Activated CD4-positive, alpha-beta T cell treated with anti-CD3 and anti-CD28 coated beads, Interleukin-2, amount 10 ng/mL, durations not matched to agents 24 days and 14 days (primary cell): Measurements from ENCODE around the gene HDAC10. TPM values are rescaled to one million over a fixed set of nuclear protein-coding genes. Genes with fewer than 3 reads are reported as not detected.

Experiments used
- DNase-seq: peaks from one replicate; pipeline ENCODE4 v3.0.0; 2022
- H3K27ac Mint-ChIP-seq: one replicate; pipeline ENCODE4 v1.8.0; 2022; ENCODE audit warnings: mild to moderate bottlenecking, mixed read lengths
- H3K27me3 Mint-ChIP-seq: one replicate; pipeline ENCODE4 v1.8.0; 2022; ENCODE audit warnings: mixed read lengths
- H3K36me3 Mint-ChIP-seq: one replicate; pipeline ENCODE4 v1.8.0; 2022; ENCODE audit warnings: low read depth, mild to moderate bottlenecking, mixed read lengths
- H3K4me1 Mint-ChIP-seq: one replicate; pipeline ENCODE4 v1.8.0; 2021; ENCODE audit warnings: mixed read lengths
- H3K4me3 Mint-ChIP-seq: one replicate; pipeline ENCODE4 v1.8.0; 2022; ENCODE audit warnings: mild to moderate bottlenecking, moderate library complexity, mixed read lengths
- H3K9me3 Mint-ChIP-seq: one replicate; pipeline ENCODE4 v1.8.0; 2021; ENCODE audit warnings: mixed read lengths
- intact Hi-C: fragments of 100-400 bp; cut with micrococcal nuclease; formaldehyde crosslinking; loops from one replicate; pipeline ENCODE4 v1.15.1; 2023
- total RNA-seq: library from RNA; stranded (reverse); gene quantifications from 2 replicates; pipeline ENCODE4 v1.2.3, GENCODE V29; 2022

The HDAC10 gene, protein sequence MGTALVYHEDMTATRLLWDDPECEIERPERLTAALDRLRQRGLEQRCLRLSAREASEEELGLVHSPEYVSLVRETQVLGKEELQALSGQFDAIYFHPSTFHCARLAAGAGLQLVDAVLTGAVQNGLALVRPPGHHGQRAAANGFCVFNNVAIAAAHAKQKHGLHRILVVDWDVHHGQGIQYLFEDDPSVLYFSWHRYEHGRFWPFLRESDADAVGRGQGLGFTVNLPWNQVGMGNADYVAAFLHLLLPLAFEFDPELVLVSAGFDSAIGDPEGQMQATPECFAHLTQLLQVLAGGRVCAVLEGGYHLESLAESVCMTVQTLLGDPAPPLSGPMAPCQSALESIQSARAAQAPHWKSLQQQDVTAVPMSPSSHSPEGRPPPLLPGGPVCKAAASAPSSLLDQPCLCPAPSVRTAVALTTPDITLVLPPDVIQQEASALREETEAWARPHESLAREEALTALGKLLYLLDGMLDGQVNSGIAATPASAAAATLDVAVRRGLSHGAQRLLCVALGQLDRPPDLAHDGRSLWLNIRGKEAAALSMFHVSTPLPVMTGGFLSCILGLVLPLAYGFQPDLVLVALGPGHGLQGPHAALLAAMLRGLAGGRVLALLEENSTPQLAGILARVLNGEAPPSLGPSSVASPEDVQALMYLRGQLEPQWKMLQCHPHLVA
- total RNA-seq: 62.2 and 64.6 TPM in 2 replicates

DNA sequence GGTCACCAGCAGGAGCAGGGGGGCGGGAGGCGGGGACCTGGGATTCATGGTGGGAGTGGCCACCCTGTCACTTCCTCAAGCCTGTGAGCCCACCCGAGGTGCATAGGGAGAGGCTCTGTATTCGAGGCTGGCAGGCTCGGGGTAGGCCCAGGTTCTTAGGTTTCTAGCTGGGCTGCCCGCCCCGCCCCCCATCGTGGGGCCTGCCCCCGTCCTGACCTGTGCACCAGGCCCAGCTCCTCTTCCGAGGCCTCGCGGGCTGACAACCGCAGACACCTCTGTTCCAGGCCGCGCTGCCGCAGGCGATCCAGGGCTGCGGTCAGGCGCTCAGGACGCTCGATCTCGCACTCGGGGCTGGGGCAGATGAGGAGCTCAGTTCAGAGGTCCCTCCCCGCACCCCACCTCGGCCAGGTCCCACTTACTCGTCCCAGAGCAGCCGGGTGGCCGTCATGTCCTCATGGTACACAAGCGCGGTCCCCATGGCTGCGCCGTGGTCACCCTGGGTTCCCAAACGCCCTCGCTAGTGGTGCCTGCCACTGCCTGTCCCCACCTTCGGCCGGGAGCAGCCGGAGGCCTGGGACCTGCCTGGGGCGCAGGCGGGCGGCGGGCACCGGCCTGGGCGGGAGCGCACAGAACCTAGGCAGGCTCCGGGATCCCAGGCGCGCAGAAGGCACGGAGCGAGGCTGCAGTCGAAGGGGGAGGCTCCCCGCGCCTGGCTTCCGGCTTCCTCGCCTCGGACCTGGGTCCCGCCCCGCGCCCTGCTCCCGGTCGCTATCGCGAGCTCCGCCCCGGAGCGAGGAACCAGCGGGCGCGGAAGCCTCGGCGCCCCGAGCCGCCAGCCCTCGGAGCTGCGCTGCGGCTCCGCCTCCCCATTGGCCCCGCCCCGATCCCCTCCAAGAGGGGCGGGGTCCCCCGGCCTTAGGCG, at the start of gene HDAC10:
Gene HDAC10 (minus strand): TSS at position 711 of the 922 bp plus-strand sequence. CDS start 233 bp downstream, at position 478.
- peak within 1 kb of the TSS; percentile 80 for H3K27ac Mint-ChIP-seq
- peaks cover 8% of the 10 kb centered on the region for H3K36me3 Mint-ChIP-seq
- intact Hi-C loops: loop anchor here (2.0 to 5.0 kb wide), 5 partner anchors 20 to 441 kb away; partner anchors contain the start of genes DENND6B, LMF2, MAPK11 and NCAPH2
- peaks cover 3% of the 10 kb centered on the region for H3K4me1 Mint-ChIP-seq
- peak within 1 kb of the TSS; percentile 84 for H3K4me3 Mint-ChIP-seq
- H3K27me3 Mint-ChIP-seq: no peaks in the 10 kb centered on the region
- peak; percentile 96 for DNase-seq
- no peaks in the 10 kb centered on the region for H3K9me3 Mint-ChIP-seq

DNA sequence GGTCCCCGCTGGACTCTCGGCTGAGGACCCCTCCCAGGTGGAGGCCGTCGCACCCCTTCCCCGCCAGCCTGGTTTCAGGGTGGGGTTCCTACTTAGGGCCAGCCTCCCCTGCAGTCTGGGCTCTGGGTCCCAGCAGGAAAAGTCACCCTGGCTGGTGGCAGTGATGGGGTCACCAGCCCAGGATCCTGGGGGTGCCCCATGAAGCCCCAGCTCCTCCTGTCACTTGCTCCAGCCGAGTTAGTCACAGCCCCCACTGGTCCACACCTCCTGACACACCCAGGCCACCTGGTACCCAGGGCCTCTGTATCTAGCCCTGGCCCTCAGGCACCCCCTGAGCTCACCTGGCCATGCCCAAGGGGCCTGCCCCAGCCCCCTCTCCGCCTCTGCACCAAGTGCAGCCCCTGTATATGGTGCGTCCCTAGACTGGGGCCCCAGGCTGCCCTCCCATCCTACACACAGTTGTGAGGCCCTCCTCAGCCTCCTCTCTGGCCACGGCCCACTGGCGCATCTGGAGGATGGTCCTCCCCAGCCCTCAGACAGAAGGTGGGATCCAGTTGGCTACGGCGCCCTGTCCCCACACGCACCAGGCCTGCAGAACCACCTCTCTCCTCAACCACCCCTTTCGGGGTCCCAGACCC, 49.7 kb upstream of the HDAC10 start:
- no peak for DNase-seq
- Mint-ChIP-seq H3K36me3 (no peaks in the 10 kb centered on the region), H3K4me3 (no peak overlapping the region), H3K9me3 (no peaks in the 10 kb centered on the region), H3K27me3 (peaks cover 13% of the 10 kb centered on the region), H3K4me1 (peaks cover 1% of the 10 kb centered on the region), H3K27ac (no peak overlapping the region)
- intact Hi-C loops: no loop called here

DNA sequence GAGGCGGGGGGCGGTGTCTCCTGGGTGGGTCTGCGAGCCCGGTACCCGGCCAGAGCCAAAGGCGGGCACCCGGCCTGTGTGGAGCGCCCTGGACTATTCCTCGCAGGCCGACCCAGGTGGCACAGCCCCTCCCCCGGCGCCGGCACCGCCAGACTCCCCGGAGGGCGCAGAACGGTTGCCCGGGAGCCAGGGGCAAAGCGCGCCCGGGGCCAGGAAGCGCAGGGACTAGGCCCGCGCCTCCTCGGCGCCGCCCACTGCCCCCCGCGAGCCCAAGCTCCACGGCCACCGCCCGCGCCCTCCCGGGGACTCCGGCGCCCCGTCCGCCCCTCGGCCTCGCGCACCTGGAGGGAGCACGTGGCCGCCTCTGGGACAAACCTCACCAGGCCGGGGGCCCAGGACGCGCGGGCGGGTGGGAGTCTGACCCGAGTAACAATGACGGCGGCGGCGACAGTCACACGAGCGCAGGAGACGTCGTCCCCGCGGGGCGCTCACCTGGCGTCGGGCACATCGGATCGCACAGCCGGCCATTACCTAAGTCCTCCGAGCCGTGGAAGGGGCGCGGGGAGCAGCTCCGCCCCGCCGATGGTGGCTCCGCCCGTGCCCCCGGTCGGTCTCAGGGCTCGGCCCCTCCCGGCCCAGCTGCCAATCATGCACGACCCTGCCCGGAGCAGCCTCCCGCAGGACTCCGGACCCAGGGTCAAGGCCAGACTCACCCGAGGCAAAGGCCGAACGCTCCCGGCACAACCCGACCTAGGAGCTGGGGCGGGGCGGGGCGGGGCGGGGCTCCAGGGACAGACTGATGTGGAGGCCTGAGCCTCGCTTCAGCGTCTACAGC, 48.9 kb upstream of the HDAC10 start:
- Mint-ChIP-seq H3K36me3 (no peaks in the 10 kb centered on the region), H3K4me1 (no peaks in the 10 kb centered on the region), H3K27ac (no peak overlapping the region), H3K4me3 (no peak overlapping the region), H3K27me3 (peaks cover 13% of the 10 kb centered on the region), H3K9me3 (no peaks in the 10 kb centered on the region)
- intact Hi-C loops: no loop called here
- no peak for DNase-seq

DNA sequence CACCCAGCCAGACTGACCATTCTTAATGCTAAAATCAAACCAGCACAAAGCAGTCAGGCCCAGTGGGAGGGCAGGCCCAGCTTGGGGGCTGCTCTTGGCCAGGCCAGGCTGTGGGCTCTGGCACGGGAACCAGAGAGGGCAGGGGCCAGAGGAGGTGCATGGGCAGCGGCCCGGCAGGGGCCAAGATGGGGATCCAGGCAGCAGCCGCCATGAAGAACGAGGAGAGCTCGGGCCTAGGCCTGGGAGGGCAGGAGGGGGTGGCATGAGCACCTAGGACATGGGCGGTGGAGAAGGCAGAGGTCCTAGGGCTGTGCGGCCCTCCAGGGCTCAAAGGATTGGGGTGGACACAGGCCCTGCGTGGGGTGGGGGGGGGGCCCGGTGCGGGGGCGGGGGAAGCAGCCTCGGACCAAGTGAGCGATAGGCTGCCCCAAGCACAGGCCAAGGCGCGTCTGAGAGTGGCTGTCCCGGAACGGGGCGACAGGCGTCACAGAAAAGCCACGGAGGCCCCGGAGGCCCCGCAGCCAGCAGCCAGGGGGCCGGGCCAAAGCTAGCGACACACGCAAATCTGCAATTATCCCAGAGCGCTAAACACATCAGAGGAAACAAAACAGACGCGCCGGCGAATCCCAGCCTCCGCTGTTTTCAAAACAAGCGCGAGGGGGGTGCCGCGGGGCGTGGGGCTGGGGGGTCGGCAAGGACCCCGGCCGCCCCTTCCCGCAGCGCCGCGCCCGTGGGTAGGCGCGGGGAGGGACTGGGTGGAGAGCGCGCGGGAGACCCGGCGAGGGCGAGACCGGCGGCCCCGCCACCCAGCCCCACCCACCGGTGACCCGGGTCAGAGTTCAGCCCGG, 48.1 kb upstream of the HDAC10 start:
- Mint-ChIP-seq H3K27ac (no peak overlapping the region), H3K9me3 (no peaks in the 10 kb centered on the region), H3K27me3 (peaks cover 13% of the 10 kb centered on the region), H3K36me3 (no peaks in the 10 kb centered on the region), H3K4me1 (no peaks in the 10 kb centered on the region), H3K4me3 (no peak overlapping the region)
- no peak for DNase-seq
- intact Hi-C loops: no loop called here

DNA sequence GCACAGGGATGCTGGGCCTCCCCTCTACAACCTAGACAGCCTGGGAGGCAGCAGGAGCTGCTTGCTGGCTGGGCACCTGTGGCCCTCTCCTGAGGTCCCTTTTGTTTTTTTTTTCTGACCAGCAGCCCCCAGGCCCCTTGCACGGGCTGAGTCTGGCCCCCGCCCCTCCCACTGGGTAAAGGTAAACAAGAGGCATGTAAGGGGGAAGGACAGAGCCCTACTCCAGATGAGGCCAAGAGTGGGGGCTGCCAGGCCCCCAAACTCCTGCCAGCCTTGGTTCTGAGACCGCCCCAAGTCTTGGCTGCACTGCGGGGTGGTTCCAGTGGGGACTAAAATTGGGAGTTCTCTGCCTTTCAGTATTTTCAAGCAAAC, 47.2 kb upstream of the HDAC10 start:
- no peak overlapping the region for H3K4me3 Mint-ChIP-seq
- intact Hi-C loops: no loop called here

DNA sequence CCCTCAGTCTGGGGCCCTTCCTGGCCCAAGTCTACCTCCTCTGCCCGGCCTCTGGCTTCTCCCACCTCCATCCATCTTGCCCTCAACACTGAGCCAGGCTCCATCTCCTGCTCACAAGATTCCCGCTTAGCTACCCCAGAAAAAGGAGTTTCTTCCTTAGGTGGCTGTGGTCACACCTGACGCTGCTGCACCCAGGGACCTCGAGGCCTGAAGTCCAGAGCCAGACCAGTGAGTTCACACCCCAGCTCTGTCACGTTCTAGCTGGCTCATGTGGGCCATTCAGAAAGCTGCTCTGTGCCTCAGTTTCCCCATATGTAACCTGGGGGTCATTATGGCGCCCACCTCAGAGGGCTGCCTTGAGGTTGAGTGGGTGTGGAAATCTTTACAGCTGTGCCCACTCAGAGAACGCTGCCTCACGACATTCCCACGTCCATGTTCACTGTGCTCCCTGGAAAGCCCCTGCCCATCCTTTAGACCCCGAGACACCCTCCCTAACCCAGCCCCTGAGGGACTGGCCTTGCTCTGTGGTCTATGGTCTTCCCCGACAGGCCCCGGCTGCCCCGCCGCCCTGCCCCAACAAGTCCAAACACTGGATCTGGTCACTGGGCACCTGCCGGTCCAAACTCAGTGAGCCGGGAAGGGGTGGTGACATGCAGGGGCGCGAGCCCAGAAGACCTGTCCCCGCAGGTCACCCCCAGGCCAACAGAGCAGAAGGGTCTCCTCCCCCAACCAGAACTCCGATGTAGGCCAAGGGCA, 46.6 kb upstream of the HDAC10 start:
- DNase-seq: no peak
- Mint-ChIP-seq H3K4me3 (no peak overlapping the region), H3K4me1 (peaks cover 4% of the 10 kb centered on the region), H3K9me3 (no peaks in the 10 kb centered on the region), H3K27ac (no peak overlapping the region), H3K36me3 (no peaks in the 10 kb centered on the region), H3K27me3 (peaks cover 16% of the 10 kb centered on the region)
- intact Hi-C loops: no loop called here

More for the DNA sequence above, 47.2 kb upstream of the HDAC10 start:
- Mint-ChIP-seq H3K27ac (no peak overlapping the region), H3K36me3 (no peaks in the 10 kb centered on the region), H3K4me1 (no peaks in the 10 kb centered on the region), H3K27me3 (peaks cover 13% of the 10 kb centered on the region), H3K9me3 (no peaks in the 10 kb centered on the region)
- no peak for DNase-seq

DNA sequence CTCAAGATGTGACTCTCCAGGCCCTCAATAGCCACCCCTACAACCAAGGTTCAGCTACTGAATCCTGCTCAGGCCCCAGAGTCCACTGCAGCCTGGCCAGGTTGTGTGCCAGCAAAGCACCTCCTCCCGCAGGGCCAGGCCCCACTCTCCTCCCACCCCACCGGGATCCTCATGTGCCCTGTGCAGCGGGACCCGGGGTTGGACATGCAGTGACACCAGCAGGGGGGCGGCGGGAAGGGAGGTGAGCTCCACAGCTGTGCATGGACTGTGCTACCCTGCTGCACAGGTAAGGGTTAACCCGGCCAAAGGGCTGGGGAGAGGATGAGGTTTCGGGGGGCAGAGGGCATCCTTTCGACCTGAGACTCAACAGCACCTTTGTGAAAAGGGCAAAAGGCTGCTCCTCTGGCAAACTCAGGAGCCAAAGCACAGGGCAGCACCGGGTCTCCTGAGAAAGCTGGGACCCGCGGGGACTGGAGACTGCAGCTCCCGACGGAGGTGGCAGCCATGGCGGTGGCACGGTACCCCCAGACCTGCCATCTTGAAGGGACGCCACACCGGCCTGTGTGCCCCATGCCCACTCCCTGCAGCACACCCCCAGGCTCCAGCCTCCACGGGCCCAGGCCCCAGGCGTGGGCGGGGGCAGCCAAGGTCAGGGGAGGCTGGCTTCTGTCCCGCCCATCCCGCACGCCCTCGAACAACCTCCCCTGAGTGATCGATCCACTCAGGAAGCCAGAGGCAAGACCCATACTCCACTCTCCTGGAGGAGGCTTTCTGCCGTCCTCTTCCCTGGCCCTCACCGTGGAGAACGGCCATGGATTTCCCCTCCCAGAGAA, 45.8 kb upstream of the HDAC10 start:
- no peak overlapping the region for H3K27ac Mint-ChIP-seq
- intact Hi-C loops: no loop called here

DNA sequence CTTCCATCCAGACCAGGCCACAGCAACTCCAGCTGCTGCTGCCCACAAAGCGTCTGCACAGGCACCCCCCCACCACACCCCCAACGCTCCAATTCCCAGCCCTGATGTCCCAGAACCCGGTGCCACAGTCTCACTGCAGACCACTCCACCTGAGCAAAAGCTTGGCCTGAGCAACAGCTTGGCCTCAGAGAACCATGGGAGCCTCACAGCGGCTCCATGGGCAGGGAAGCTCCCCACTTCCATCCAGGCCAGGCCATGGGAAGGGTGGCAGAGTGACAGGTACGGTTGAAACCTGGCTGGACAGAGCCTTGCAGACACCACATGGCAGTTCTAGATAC, 43.2 kb upstream of the HDAC10 start:
- no peaks in the 10 kb centered on the region for H3K9me3 Mint-ChIP-seq
- H3K27ac Mint-ChIP-seq: no peak overlapping the region
- no peak overlapping the region for H3K4me3 Mint-ChIP-seq
- H3K4me1 Mint-ChIP-seq: peaks cover 6% of the 10 kb centered on the region
- H3K36me3 Mint-ChIP-seq: no peaks in the 10 kb centered on the region
- DNase-seq: no peak
- intact Hi-C loops: no loop called here
- H3K27me3 Mint-ChIP-seq: peaks cover 18% of the 10 kb centered on the region

More for the DNA sequence above, 45.8 kb upstream of the HDAC10 start:
- H3K9me3 Mint-ChIP-seq: no peaks in the 10 kb centered on the region
- peaks cover 6% of the 10 kb centered on the region for H3K4me1 Mint-ChIP-seq
- peaks cover 21% of the 10 kb centered on the region for H3K27me3 Mint-ChIP-seq
- DNase-seq: no peak
- H3K4me3 Mint-ChIP-seq: no peak overlapping the region
- H3K36me3 Mint-ChIP-seq: no peaks in the 10 kb centered on the region

DNA sequence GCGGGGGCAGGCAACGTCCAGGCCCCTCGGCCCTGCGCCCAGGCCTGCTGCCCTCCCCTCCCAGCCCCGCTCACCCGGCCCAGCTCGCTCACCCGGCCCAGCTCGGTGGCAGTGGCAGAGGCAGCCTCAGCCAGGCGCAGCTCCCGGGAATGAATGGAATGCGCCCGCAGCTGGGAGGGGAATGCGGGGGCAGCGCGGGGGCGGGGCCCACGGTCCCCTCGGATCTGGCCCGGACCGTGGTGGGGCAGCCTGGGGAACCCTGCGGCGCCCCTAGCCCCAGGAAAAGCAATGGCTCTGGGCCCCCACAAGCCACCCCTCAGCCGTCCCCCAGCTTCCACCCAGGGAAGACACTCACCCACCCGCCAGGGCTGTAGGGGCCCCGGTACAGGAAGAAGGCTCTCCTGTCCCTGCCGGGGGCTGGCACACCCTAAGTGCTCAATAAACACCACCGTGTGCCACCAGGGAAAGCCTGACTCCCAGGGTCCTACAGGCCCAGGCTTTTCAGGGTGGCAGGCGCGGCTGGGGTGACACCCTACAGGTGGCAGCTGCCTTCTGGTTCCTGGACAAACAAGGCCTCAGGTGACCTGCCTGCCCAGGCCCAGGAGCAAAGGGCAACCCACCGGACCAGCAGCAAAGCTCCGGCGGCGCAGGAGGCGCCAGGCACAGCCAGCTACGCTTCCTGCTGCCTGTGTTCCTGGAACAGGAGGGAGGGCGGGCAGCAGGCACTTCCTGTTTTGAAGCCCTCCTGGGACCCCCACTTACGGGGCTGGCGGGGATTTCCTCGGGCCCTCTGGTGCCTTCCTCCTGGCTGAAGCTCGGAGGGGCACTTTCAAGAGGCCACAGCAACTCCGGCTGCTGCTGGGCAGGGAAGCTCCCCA, 42.6 kb upstream of the HDAC10 start:
- Mint-ChIP-seq H3K27ac (no peak overlapping the region), H3K27me3 (peaks cover 14% of the 10 kb centered on the region), H3K36me3 (no peaks in the 10 kb centered on the region), H3K4me3 (no peak overlapping the region), H3K4me1 (peaks cover 6% of the 10 kb centered on the region), H3K9me3 (no peaks in the 10 kb centered on the region)
- intact Hi-C loops: no loop called here
- DNase-seq: no peak

DNA sequence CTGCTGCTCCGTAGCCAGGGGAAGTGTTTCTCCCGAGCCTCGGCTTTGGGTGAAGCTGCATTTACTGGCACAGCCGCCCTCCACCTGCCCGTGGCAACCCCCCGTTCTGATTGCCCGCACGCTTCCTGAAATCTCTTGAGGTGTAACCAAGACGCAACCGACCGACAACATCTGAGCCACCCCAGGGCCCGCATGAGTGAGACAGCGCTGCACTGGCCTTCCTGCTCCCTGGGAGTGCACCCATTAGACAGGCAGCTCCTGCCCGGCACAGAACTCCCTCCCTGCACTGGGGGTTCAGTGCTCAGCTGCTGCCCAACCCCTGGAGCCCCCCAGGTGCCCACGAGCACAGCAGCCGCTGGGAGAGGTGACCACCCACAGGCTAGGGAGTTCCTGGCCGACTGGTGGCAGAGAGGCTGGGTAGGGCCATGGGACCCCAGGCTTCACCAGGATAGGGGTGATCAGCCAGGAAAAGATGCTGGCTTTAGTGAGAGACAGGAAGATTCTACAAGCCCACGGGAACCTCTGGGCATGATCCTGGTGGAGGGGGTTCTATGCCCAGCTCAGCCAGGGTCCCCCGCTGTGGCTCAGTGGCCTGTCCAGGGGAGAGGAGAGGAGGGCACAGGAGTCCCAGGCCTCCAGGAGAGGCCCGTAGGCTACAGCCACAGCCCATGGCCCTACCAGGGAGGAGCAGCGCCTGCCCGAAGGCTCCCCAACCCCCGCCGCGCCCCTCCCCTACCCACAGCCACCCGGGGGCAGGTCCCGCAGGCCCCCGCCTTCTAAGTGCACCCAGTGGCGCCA, 41.8 kb upstream of the HDAC10 start:
- peak overlapping the region; percentile 22 for H3K27ac Mint-ChIP-seq
- peaks cover 11% of the 10 kb centered on the region for H3K27me3 Mint-ChIP-seq
- H3K4me1 Mint-ChIP-seq: peaks cover 6% of the 10 kb centered on the region
- no peaks in the 10 kb centered on the region for H3K36me3 Mint-ChIP-seq
- peak overlapping the region; percentile 72 for H3K4me3 Mint-ChIP-seq
- DNase-seq: no peak
- no peaks in the 10 kb centered on the region for H3K9me3 Mint-ChIP-seq
- intact Hi-C loops: no loop called here
